ENCODE results near the gene CTSC.
"Not testable (repeated sequence)": the region's sequence is repeated elsewhere in the genome, so short reads cannot be mapped to it uniquely, and the experiment has no call there.

CTSC gene

GRCh38 chr11:88282747-88283515 is 54.6 kb downstream of the CTSC start:
- no peak for DNase-seq

DNA sequence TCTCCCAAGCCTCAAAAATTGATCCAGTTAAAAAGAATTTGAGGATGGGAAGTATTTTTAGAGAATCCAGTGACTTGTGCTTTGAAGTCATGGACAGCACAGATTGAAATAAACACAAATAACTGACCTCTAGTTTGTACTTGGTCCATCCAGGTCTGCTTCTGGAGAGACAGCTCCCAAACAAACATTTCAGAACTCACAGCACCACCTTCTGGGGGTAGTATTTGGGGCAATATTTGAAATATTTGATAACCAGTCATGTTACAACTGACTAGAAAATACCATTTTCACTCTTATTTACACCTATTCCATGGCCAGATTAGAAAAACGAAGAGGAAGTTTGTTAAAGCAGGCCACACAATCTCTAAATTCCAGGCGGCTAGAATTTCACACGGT is 56.2 kb downstream of the CTSC start:
- DNase-seq, result no peak

DNA sequence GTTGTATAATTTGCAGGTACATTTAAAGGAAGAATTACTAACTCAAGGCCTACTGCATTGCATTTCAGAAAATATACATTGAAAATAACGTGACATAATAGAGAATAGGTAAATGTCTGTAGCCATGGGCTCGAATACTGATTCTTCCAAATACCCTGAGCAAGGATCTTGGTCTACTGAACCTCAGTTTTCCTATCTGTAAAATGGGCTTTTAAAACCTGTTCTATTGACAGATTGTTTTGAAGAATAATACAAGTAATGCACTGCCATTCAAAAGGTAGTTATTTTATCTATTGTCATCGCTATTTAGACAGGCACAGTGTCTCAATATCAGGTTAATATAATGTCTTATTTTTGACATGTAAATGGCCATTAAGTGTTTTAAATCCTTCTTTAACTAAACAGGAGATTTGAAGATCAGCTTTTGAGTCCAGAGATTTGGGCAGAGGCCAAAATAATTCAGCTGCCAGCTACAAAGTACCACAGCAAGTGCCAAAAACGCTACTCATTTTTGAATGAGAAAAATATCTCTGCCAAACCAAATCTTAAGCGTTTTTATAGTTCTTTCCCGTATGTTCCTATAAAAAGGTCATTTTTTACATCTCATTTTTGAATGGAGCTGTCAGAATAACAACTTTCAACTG is 56.7 kb downstream of the CTSC start:
- DNase-seq, result no peak

DNA sequence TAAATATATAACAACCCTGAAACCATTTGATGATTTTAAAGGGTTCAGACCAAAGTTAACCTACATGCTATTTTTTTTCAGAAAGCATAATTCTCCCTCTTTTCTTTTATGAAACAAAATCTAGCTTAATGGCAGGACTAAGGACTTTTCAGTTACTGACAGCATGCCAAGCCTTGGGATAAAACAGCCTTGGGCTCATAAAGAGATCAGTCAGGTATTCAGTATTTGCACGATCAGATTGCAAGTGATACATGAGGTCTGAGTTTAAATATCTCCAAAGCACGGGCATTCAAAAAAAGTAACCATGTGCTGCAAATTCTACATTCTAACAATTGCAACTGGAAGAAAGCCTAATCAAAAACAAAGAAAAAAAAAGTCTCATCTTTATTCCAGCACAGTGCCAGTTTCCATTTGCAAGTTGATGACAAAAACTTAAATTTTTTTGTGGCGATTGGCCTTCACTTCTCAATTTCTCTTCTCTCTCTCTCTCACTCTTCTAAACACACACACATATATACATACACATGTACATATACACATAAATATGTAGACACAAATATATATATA is 60.1 kb downstream of the CTSC start:
- DNase-seq, result no peak

GRCh38 chr11:88275636-88276035 is 61.9 kb downstream of the CTSC start:
- no peak for DNase-seq

- DNase-seq, result no peak
These were observed 70.6 kb downstream of the CTSC start for GRCh38 chr11:88266919-88267318.

DNA sequence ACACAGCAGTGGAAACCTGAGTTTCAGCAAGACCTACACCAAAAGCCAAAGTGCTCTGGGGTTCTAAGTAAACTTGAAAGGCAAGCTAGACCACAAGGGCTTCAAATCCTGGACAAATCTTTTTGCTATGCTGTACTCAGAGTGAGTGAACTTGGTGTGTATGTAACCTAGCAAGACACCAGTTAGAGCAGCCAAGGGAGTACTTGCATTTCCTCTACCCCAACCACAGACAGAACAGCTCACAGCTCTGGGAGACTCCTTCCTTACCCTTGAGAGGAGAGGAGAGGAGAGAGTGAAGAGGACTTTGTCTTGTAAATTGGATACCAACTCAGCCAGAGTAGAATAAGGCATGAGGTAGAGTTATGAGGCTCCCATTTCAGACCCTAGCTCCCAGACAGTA is 71.4 kb downstream of the CTSC start:
- no peak for DNase-seq

- DNase-seq, result no peak
These were observed 78.1 kb downstream of the CTSC start for GRCh38 chr11:88259431-88259830.

DNA sequence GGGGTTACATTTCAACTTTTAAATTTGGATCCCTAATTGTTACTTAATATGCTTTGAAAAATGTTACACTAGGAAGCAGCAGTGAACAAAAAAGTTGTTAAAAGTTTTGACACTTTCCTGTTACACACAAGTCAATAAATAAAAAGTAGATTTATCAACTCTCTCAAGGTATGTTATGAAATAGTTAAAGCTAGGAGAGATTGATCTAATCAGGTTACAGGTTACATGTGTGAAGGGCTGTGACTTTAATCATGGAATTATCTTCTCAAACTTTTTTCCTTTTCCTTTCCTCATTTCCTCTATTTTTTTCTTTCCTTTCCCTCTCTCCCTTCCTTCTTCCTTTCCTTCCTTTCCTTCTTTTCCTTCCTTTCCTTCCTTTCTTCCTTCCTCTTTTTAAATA is 85.3 kb downstream of the CTSC start:
- DNase-seq, result no peak

DNA sequence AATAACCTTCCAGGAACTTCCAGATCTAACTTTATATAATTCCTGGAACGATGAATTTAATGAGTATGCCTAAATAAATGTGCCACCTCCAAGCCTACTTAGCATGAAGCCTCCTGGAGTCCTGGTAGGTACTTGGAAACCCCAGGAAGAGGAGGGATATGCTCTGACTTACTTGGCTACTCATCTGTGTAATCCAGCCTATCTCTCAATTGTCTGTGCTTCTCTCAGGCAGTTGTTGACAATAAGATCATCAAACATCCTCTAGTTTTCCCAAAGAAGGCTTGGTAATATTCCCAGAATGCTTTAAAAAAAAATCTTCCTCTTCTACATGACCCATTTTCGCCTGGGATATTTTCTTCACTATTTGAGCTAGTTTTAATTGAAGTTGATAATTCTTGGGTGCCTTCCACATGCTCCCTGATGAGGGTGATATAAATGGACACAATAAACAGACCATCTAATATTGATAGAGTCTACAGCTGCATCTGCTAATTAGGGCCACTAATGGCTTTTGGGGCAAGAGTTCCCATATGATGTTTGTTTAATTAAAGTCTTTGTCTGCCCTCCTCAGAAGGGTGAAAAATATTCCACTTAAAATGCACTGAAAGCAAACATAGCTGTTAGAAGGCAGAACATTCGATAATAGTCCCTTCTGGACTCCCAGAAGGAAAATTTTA is 86.8 kb downstream of the CTSC start:
- no peak for DNase-seq

DNA sequence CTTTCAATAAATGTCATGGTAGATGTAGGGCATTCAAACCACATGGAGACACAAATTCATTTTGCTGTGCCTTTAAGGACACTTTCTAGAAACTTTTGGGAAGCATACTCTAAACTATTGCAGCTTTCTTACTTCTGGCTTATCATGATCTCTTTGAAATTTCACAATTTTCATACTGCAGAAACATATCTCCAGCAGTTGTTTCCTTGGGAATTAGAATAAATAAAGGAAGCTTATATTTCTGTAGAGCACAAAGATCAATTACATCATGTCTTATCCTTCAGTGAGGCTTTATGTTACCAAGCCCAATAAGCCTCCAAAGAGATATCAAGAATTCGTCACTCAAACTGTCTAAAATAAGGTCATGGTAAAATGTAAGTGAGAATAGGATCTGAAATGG is 87.8 kb downstream of the CTSC start:
- DNase-seq, result no peak

GRCh38 chr11:88246696-88247095 is 90.8 kb downstream of the CTSC start:
- DNase-seq, result no peak

DNA sequence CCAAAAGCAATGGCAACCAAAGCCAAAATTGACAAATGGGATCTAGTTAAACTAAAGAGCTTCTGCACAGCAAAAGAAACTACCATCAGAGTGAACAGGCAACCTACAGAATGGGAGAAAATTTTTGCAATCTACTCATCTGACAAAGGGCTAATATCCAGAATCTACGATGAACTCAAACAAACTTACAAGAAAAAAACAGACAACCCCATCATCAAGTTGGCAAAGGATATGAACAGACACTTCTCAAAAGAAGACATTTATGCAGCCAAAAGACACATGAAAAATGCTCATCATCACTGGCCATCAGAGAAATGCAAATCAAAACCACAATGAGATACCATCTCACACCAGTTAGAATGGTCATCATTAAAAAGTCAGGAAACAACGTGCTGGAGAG is 92.0 kb downstream of the CTSC start:
- DNase-seq, result not testable (repeated sequence)
